ENCODE data around the gene NEK7. TPM values are rescaled to one million over a fixed set of nuclear protein-coding genes. Genes with fewer than 3 reads are reported as not detected.

NEK7 gene
- total RNA-seq, 3 donors from 2014 or later (not counting 1 experiment from before 2014, with no cell fraction given), result 34.1 to 57.5 (median 42.1) TPM

DNA sequence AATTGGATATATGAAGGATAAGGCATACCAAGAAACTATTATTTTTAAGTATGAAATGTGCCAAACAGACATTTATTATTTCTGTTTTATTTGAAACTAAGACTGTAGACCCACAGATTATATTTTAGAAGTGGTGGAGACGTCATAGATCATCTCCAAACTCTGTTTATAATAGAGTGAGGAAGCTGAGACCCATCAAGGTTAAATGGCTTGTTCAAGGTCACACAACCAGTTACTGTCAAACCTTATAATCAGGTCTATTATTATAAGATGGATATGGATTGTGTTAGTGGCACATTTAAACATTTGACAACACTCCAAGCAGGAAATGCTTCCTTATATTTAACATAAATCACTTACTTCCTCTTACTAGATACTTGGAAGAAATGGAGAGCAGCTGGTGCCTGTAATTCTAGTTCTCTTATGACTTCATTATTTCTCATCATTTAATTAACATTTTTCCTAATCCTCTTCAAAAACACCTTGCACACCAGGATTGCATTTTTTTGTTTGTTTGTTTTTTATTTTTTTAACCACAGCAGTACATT lies 117.0 kb downstream of the NEK7 start:
- TF ChIP-seq, protein P1, sequence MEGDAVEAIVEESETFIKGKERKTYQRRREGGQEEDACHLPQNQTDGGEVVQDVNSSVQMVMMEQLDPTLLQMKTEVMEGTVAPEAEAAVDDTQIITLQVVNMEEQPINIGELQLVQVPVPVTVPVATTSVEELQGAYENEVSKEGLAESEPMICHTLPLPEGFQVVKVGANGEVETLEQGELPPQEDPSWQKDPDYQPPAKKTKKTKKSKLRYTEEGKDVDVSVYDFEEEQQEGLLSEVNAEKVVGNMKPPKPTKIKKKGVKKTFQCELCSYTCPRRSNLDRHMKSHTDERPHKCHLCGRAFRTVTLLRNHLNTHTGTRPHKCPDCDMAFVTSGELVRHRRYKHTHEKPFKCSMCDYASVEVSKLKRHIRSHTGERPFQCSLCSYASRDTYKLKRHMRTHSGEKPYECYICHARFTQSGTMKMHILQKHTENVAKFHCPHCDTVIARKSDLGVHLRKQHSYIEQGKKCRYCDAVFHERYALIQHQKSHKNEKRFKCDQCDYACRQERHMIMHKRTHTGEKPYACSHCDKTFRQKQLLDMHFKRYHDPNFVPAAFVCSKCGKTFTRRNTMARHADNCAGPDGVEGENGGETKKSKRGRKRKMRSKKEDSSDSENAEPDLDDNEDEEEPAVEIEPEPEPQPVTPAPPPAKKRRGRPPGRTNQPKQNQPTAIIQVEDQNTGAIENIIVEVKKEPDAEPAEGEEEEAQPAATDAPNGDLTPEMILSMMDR (IDR thresholded peaks at IDR 0.05), result no peak
- Histone ChIP-seq H3K27ac (ENCODE audit: low read length) (no peak overlapping the region), H3K4me3 (ENCODE audit: low read length) (no peak overlapping the region), H3K36me3 (ENCODE audit: control insufficient read depth, insufficient read depth, low read length) (peaks cover 5% of the 10 kb centered on the region), H3K27me3 (ENCODE audit: control insufficient read depth, insufficient read depth, low read length) (no peaks in the 10 kb centered on the region), H3K4me1 (ENCODE audit: control insufficient read depth, insufficient read depth, low read length) (no peaks in the 10 kb centered on the region), H3K9me3 (ENCODE audit: control insufficient read depth, insufficient read depth, low read length) (no peaks in the 10 kb centered on the region)
- ATAC-seq (no peak), DNase-seq (no peak)
- Mint-ChIP-seq H3K9me3 (no peaks in the 10 kb centered on the region), H3K4me3 (no peak overlapping the region), H3K36me3 (no peaks in the 10 kb centered on the region), H3K4me1 (peaks cover 8 to 11% of the 10 kb centered on the region in 2 donors), H3K27ac (no peak overlapping the region), H3K27me3 (ENCODE audit: low read depth in 2 of 2) (no peaks in the 10 kb centered on the region)
- WGBS (ENCODE audit: insufficient coverage), result no CpG with 5 or more reads among the region's 1 CpG
- intact Hi-C loops (cut with micrococcal nuclease), result loop anchor here (10.0 kb wide), 1 partner anchor 189 kb away; no protein-coding TSS in a partner anchor

DNA sequence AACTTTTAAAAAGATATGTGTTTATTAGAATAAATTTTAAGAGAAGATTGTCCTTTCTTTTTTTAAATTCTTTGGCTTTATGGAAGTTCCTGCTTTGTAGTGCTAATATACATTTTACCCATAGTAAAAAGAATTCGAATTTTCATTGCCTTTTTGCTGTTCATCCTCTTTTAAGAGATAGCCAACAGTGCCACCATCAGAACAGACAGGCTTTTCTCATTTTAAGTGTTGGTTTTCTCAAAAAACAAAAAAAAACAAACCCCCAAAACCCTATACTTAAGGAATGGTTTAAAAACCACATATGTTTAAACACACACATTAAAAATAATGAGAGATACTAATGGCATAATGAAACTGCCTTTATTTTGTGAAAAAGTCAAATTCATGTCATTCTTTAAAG lies 118.8 kb downstream of the NEK7 start:
- H3K36me3 Mint-ChIP-seq, result no peaks in the 10 kb centered on the region
- TF ChIP-seq, protein P1 (IDR thresholded peaks at IDR 0.05), result no peak
- Histone ChIP-seq H3K27ac (ENCODE audit: low read length) (no peak overlapping the region), H3K4me3 (ENCODE audit: low read length) (no peak overlapping the region), H3K4me1 (ENCODE audit: control insufficient read depth, insufficient read depth, low read length) (no peaks in the 10 kb centered on the region), H3K36me3 (ENCODE audit: control insufficient read depth, insufficient read depth, low read length) (peaks cover 12% of the 10 kb centered on the region), H3K9me3 (ENCODE audit: control insufficient read depth, insufficient read depth, low read length) (no peaks in the 10 kb centered on the region), H3K27me3 (ENCODE audit: control insufficient read depth, insufficient read depth, low read length) (no peaks in the 10 kb centered on the region)
- H3K4me3 Mint-ChIP-seq, result no peak overlapping the region
- H3K4me1 Mint-ChIP-seq, result peaks cover 8 to 11% of the 10 kb centered on the region in 2 donors
- 33% methylated on average over 1 of the region's 1 CpG for WGBS (ENCODE audit: insufficient coverage)
- H3K9me3 Mint-ChIP-seq, result no peaks in the 10 kb centered on the region
- no peak overlapping the region for H3K27ac Mint-ChIP-seq
- intact Hi-C loops (cut with micrococcal nuclease), result loop anchor here (10.0 kb wide), 1 partner anchor 191 kb away; no protein-coding TSS in a partner anchor
- DNase-seq (peak in 1 of 2 donors; percentile 28), ATAC-seq (no peak)
- no peaks in the 10 kb centered on the region for H3K27me3 Mint-ChIP-seq (ENCODE audit: low read depth in 2 of 2)

DNA sequence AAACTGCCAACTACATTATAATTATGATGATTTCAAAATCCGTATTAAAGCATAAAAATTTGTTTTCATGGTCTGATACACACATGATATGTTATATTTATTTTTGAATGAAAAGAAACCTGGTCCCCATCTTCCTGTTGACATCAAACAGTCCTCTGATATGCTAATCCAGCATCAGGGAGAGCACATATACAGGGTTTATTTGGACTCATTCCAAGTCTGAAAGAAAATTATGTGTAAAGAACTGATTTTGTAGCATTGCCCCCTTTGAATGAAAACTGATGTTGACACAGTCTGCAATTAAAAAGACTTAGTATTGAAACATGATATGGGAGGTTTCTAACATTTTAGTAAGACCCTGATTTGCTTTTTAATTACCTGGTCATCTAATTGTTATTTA lies 119.4 kb downstream of the NEK7 start:
- Mint-ChIP-seq H3K27me3 (ENCODE audit: low read depth in 2 of 2) (no peaks in the 10 kb centered on the region), H3K9me3 (no peaks in the 10 kb centered on the region), H3K36me3 (no peaks in the 10 kb centered on the region), H3K4me1 (peaks cover 8 to 11% of the 10 kb centered on the region in 2 donors), H3K27ac (no peak overlapping the region), H3K4me3 (no peak overlapping the region)
- DNase-seq (no peak), ATAC-seq (no peak)
- TF ChIP-seq, protein P1 (IDR thresholded peaks at IDR 0.05), result no peak
- Histone ChIP-seq H3K9me3 (ENCODE audit: control insufficient read depth, insufficient read depth, low read length) (no peaks in the 10 kb centered on the region), H3K4me3 (ENCODE audit: low read length) (no peak overlapping the region), H3K27me3 (ENCODE audit: control insufficient read depth, insufficient read depth, low read length) (no peaks in the 10 kb centered on the region), H3K4me1 (ENCODE audit: control insufficient read depth, insufficient read depth, low read length) (no peaks in the 10 kb centered on the region), H3K27ac (ENCODE audit: low read length) (no peak overlapping the region), H3K36me3 (ENCODE audit: control insufficient read depth, insufficient read depth, low read length) (peaks cover 12% of the 10 kb centered on the region)
- intact Hi-C loops (cut with micrococcal nuclease), result loop anchor here (10.0 kb wide), 1 partner anchor 191 kb away; no protein-coding TSS in a partner anchor
- WGBS (ENCODE audit: insufficient coverage), result no CpG with 5 or more reads among the region's 1 CpG

DNA sequence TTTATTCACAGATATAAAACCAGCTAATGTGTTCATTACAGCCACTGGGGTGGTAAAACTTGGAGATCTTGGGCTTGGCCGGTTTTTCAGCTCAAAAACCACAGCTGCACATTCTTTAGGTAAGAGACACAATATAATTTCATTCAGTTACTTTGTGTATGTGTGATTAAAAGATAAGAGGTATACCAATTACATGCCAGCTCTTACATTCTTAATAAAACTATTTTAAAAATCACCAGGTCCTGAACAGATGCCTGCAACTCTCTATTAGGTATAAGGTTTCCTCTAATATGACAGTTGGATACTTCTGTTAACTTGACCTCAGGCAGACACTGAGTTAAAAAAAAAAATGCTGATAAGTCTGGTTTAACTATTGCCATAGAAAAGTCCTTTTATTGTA lies 122.1 kb downstream of the NEK7 start:
- no peaks in the 10 kb centered on the region for H3K27me3 ChIP-seq (ENCODE audit: control insufficient read depth, insufficient read depth, low read length)
- DNase-seq, result no peak
- no CpG with 5 or more reads among the region's 1 CpG for whole genome bisulfite sequencing (ENCODE audit: insufficient coverage)
- TF ChIP-seq, protein P1 (IDR thresholded peaks at IDR 0.05), result no peak
- H3K36me3 ChIP-seq (ENCODE audit: control insufficient read depth, insufficient read depth, low read length), result peaks cover 19% of the 10 kb centered on the region
- H3K27me3 Mint-ChIP-seq (ENCODE audit: low read depth in 2 of 2), result no peaks in the 10 kb centered on the region
- no peaks in the 10 kb centered on the region for H3K4me1 ChIP-seq (ENCODE audit: control insufficient read depth, insufficient read depth, low read length)
- no peaks in the 10 kb centered on the region for H3K36me3 Mint-ChIP-seq
- H3K4me1 Mint-ChIP-seq, result peaks cover 22 to 24% of the 10 kb centered on the region in 2 donors
- no peaks in the 10 kb centered on the region for H3K9me3 Mint-ChIP-seq
- no peak overlapping the region for H3K4me3 Mint-ChIP-seq
- ATAC-seq, result no peak
- no peaks in the 10 kb centered on the region for H3K9me3 ChIP-seq (ENCODE audit: control insufficient read depth, insufficient read depth, low read length)
- intact Hi-C loops (cut with micrococcal nuclease), result loop anchor here (10.0 kb wide), 1 partner anchor 194 kb away; no protein-coding TSS in a partner anchor
- no peak overlapping the region for H3K27ac Mint-ChIP-seq
- no peak overlapping the region for H3K4me3 ChIP-seq (ENCODE audit: low read length)
- H3K27ac ChIP-seq (ENCODE audit: low read length), result no peak overlapping the region

All from natural killer cell (primary cell).